IPS-18c (cell line): Measurements from ENCODE around the gene POTEB.
"Not testable (repeated sequence)": the region's sequence is repeated elsewhere in the genome, so short reads cannot be mapped to it uniquely, and the experiment has no call there.

Experiments
- H3K4me3 ChIP-seq: 2 replicates; pipeline ENCODE4 v1.7.0; 2013; ENCODE audit warnings: low read depth, mild to moderate bottlenecking, low read length, moderate library complexity; ENCODE audit not compliant: insufficient read depth
- H3K9me3 ChIP-seq: one replicate; pipeline ENCODE4 v1.6.1; 2013; ENCODE audit warnings: mild to moderate bottlenecking, low read length, moderate library complexity; ENCODE audit not compliant: control insufficient read depth, insufficient read depth

The POTEB gene

DNA sequence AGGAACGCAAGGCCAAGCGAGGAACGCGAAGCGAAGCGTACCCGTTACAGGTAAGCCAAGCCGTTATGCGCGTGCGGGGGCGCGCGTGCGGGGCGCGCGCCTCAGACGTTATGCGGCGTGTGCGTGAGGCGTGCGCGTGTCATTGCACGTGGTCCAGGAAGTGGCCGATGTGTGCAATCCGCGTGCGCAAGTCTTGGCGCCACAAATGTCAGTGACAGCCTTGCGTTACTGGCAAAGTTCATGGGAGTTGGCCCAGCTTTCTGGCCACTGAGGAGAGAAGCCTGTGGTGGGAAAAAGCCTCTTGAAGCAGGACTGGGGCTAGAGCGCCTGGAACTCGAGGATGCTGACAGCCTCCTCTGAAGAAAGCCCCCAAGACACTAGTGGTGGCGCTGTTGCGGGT is at the start of gene POTEB:
TSS of gene POTEB (minus strand) at position 101 of the 400 bp plus-strand sequence. CDS start 489 bp downstream, outside the sequence.
- H3K4me3 ChIP-seq, result not testable (repeated sequence)

DNA sequence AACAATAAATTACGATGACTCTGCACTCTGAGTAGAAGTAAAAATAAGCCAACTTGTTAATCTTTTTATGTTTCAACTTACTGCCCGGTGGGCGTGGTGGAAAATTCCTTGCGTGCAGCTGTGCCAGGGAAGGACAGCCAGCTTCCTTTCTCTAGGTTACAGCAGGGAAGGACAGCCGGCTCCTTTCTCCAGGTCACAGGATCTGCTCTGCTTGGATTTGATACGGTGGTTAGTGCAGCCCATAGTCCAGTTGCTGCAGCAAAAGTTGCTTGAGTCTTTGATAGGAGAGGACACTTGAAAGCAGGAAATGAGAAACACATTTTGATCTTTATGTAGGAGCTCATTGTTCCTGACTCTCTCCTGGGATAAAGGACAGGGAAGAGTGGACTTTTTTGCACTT is 13.4 kb upstream of the POTEB start:
- not testable (repeated sequence) for H3K4me3 ChIP-seq, H3K9me3 ChIP-seq

More for the DNA sequence above, at the start of gene POTEB:
- H3K9me3 ChIP-seq, result not testable (repeated sequence)

DNA sequence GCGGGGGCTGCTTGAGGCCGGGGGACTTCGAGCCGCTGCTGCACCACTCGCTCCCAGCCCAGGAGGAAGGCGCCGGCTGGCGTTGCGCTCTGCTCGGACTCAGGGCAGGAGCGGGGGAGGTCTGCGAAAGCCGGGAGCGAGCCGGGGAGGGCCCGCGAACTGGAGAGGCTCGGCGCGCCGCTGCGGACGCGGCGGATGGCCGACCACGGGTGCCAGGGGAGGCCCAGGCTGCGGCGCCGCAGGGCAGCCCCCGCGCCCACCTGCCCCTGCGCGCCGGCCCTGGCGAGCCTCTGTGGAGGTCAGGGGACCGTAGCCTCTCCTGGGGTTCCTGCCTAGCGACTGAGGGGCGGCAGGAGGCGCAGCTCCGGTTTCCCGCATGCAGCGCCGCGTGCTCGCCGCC is 12.0 kb upstream of the POTEB start:
- not testable (repeated sequence) for H3K9me3 ChIP-seq

DNA sequence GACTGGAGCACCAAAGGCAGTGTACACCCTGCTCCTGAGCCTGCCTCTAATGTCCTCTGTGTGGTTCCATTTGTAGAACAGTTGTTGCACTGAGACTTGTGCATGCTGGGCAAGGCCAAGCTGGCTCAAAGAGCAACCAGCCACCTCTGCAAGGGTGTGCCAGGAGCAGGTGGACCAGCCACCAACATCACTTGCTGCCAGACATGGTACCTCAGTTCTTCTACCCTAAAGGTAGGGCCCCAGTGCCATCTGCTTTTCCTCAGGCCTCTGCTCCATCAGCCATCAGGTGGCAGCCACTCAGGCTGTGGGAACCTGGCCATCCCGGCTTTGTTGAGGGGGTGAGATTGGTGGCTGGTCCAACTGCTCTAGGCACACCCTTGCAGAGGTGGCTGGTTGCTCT is 38.7 kb downstream of the POTEB start:
- not testable (repeated sequence) for H3K9me3 ChIP-seq, H3K4me3 ChIP-seq

More for the DNA sequence above, 12.0 kb upstream of the POTEB start:
- not testable (repeated sequence) for H3K4me3 ChIP-seq
